Fibroblast of lung (primary cell): Measurements from ENCODE around the gene TEX38. TPM values are rescaled to one million over a fixed set of nuclear protein-coding genes. Genes with fewer than 3 reads are reported as not detected.

ENCODE experiments used
- DNase-seq, 2 donors: peaks; one replicate each; pipeline versions ENCODE4 v3.0.0 to v3.0.0-alpha.2; 2010; ENCODE audit warnings: low read depth in 2 of 2
- H2AFZ ChIP-seq: 2 replicates; pipeline ENCODE4 v1.5.1; 2012; ENCODE audit warnings: low read length, control low read depth, inconsistent platforms
- H3K27ac ChIP-seq: 2 replicates; pipeline ENCODE4 v1.5.1; 2011; ENCODE audit warnings: low read length, control low read depth; ENCODE audit not compliant: insufficient read depth
- H3K27me3 ChIP-seq: 2 replicates; pipeline ENCODE4 v1.5.1; 2011; ENCODE audit warnings: mild to moderate bottlenecking, low read length; ENCODE audit not compliant: control insufficient read depth, insufficient read depth
- H3K36me3 ChIP-seq: 2 replicates; pipeline ENCODE4 v1.5.1; 2011; ENCODE audit warnings: low read length; ENCODE audit not compliant: control insufficient read depth, insufficient read depth
- H3K4me1 ChIP-seq: 2 replicates; pipeline ENCODE4 v1.5.1; 2011; ENCODE audit warnings: low read length; ENCODE audit not compliant: control insufficient read depth, insufficient read depth; ENCODE audit errors: extremely low read depth
- H3K4me2 ChIP-seq: 2 replicates; pipeline ENCODE4 v1.5.1; 2011; ENCODE audit warnings: low read length, control low read depth; ENCODE audit not compliant: insufficient read depth; ENCODE audit errors: extremely low read depth
- H3K4me3 ChIP-seq, 4 experiments: fragments of 200-600 bp in 1 of 4; sonication (generic) in 1 of 4; replicated peaks in 1 of 4; 2 replicates each; pipeline ENCODE4 v1.5.1; 2011 to 2016; ENCODE audit warnings: low read length in 4 of 4, low read depth in 3 of 4, mild to moderate bottlenecking in 3 of 4, control low read depth in 2 of 4, inconsistent platforms in 1 of 4, mixed read lengths in 1 of 4; ENCODE audit not compliant: insufficient read depth in 1 of 4; ENCODE audit errors: control extremely low read depth in 1 of 4
- H3K79me2 ChIP-seq: 2 replicates; pipeline ENCODE4 v1.5.1; 2012; ENCODE audit warnings: mild to moderate bottlenecking, low read length, inconsistent platforms; ENCODE audit not compliant: control insufficient read depth, insufficient read depth
- H3K9ac ChIP-seq: 2 replicates; pipeline ENCODE4 v1.5.1; 2011; ENCODE audit warnings: mild to moderate bottlenecking, low read length, control low read depth; ENCODE audit not compliant: insufficient read depth
- H3K9me3 ChIP-seq: 2 replicates; pipeline ENCODE4 v1.5.1; 2012; ENCODE audit warnings: low read depth, low read length; ENCODE audit not compliant: control insufficient read depth, insufficient read depth
- H4K20me1 ChIP-seq: 2 replicates; pipeline ENCODE4 v1.5.1; 2011; ENCODE audit warnings: low read length; ENCODE audit not compliant: control insufficient read depth, insufficient read depth; ENCODE audit errors: extremely low read depth
- EZH2 ChIP-seq: IDR thresholded peaks from 2 replicates; pipeline ENCODE4 v1.5.1; 2012; ENCODE audit warnings: low read length, control low read depth, mild to moderate bottlenecking; ENCODE audit errors: missing control alignments
- polyA minus RNA-seq: library from RNA; depleted of rRNA, polyadenylated mRNA; stranded (reverse); fragments of >200 nt; gene quantifications from 2 replicates; pipeline ENCODE4 v1.2.3, GENCODE V29; 2011; ENCODE audit warnings: low replicate concordance
- polyA plus RNA-seq, 2 donors: library from polyadenylated mRNA; depleted of rRNA in 1 of 2; stranded (reverse) in 1 of 2; unstranded in 1 of 2; fragments of >200 nt; gene quantifications; 2 replicates each; pipeline ENCODE4 v1.2.1, GENCODE V29; 2011 to 2012; ENCODE audit warnings: missing spikeins in 1 of 2
- total RNA-seq: library from RNA; depleted of rRNA; stranded (reverse); fragments of >200 nt; gene quantifications from 2 replicates; pipeline ENCODE4 v1.2.1, GENCODE V29; 2014
- TF ChIP-seq, protein P1 (sequence below), 2 donors: IDR thresholded peaks in 1 of 2; conservative IDR thresholded peaks in 1 of 2; 1 replicate in 1 of 2; 2 replicates in 1 of 2; pipeline ENCODE4 v1.5.1; 2011 to 2012; ENCODE audit warnings: low read length in 2 of 2, control low read depth in 1 of 2, inconsistent platforms in 1 of 2, low read depth in 1 of 2, mild to moderate bottlenecking in 1 of 2

The TEX38 gene
- total RNA-seq (not detected in 2 replicates), polyA plus RNA-seq (not detected in 2 replicates), polyA minus RNA-seq (not detected in 2 replicates)
- not detected in 2 replicates for polyA plus RNA-seq (2012)

DNA sequence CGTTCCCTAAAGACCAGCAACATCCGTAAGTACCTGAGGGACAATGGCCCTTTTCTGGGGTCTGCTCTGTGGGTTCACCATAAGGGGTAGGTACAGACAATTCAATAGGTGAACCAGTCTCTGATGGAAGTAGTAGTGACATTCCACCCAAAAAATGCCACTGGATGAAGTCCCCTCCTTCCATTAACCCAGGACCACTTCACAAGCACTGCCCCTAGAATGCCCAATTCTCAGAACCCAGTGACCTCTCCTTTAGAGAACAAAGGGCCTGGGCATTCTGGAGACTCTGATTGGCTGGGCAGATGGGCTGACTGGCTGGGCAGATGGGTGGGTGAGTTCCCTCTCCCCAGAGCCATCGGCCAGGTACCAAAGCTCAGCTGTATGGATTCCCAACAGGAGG, at the start of gene TEX38:
Gene TEX38 (plus strand): TSS at position 301 of the 400 bp plus-strand sequence. CDS start 81 bp downstream, at position 382.
- peaks cover 6% of the 10 kb centered on the region for H3K79me2 ChIP-seq
- TF ChIP-seq, protein P1, sequence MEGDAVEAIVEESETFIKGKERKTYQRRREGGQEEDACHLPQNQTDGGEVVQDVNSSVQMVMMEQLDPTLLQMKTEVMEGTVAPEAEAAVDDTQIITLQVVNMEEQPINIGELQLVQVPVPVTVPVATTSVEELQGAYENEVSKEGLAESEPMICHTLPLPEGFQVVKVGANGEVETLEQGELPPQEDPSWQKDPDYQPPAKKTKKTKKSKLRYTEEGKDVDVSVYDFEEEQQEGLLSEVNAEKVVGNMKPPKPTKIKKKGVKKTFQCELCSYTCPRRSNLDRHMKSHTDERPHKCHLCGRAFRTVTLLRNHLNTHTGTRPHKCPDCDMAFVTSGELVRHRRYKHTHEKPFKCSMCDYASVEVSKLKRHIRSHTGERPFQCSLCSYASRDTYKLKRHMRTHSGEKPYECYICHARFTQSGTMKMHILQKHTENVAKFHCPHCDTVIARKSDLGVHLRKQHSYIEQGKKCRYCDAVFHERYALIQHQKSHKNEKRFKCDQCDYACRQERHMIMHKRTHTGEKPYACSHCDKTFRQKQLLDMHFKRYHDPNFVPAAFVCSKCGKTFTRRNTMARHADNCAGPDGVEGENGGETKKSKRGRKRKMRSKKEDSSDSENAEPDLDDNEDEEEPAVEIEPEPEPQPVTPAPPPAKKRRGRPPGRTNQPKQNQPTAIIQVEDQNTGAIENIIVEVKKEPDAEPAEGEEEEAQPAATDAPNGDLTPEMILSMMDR (conservative IDR thresholded peaks at IDR 0.05 in 1 of 2, IDR thresholded peaks at IDR 0.05 in 1 of 2; ENCODE audit: low read depth in 1 of 2, low read length in 2 of 2) = no peak
- TF ChIP-seq EZH2 = no peak
- no peaks in the 10 kb centered on the region for H3K36me3 ChIP-seq

GRCh38 chr1:46621930-46622329, 49.7 kb upstream of the TEX38 start:
- DNase-seq = no peak
- no peaks in the 10 kb centered on the region for H3K27me3 ChIP-seq
- no peak overlapping the region for H3K27ac ChIP-seq
- H3K36me3 ChIP-seq = no peaks in the 10 kb centered on the region
- H3K4me2 ChIP-seq = no peak overlapping the region
- H3K4me1 ChIP-seq = no peaks in the 10 kb centered on the region
- H3K79me2 ChIP-seq = no peaks in the 10 kb centered on the region
- H3K9ac ChIP-seq = no peak overlapping the region
- H3K9me3 ChIP-seq = no peaks in the 10 kb centered on the region
- H4K20me1 ChIP-seq = no peaks in the 10 kb centered on the region
- no peak overlapping the region for H2AFZ ChIP-seq
- TF ChIP-seq, protein P1 (conservative IDR thresholded peaks at IDR 0.05 in 1 of 2, IDR thresholded peaks at IDR 0.05 in 1 of 2; ENCODE audit: low read depth in 1 of 2, low read length in 2 of 2) = no peak
- TF ChIP-seq EZH2 = no peak
- no peak overlapping the region for H3K4me3 ChIP-seq

More for the DNA sequence above, at the start of gene TEX38:
- no peak within 1 kb of the TSS for H3K9ac ChIP-seq
- H3K27ac ChIP-seq = no peak within 1 kb of the TSS
- H3K4me2 ChIP-seq = no peak within 1 kb of the TSS
- H3K9me3 ChIP-seq = no peaks in the 10 kb centered on the region
- no peak within 1 kb of the TSS for H3K4me3 ChIP-seq
- H3K4me1 ChIP-seq = peaks cover 2% of the 10 kb centered on the region
- DNase-seq = no peak
- no peaks in the 10 kb centered on the region for H4K20me1 ChIP-seq
- H3K27me3 ChIP-seq = no peaks in the 10 kb centered on the region
- H2AFZ ChIP-seq = no peak within 1 kb of the TSS

- peak in 1 of 2 donors; percentile 56 for DNase-seq
Measured at GRCh38 chr1:46622344-46622743, 49.3 kb upstream of the TEX38 start.

More at GRCh38 chr1:46622344-46622743, 49.3 kb upstream of the TEX38 start:
- H4K20me1 ChIP-seq = no peaks in the 10 kb centered on the region
- no peaks in the 10 kb centered on the region for H3K27me3 ChIP-seq
- no peak overlapping the region for H3K9ac ChIP-seq
- H3K36me3 ChIP-seq = no peaks in the 10 kb centered on the region
- no peak overlapping the region for H2AFZ ChIP-seq
- H3K4me1 ChIP-seq = no peaks in the 10 kb centered on the region
- no peak overlapping the region for H3K4me2 ChIP-seq
- no peaks in the 10 kb centered on the region for H3K9me3 ChIP-seq
- no peak overlapping the region for H3K4me3 ChIP-seq
- TF ChIP-seq, protein P1 (conservative IDR thresholded peaks at IDR 0.05 in 1 of 2, IDR thresholded peaks at IDR 0.05 in 1 of 2; ENCODE audit: low read depth in 1 of 2, low read length in 2 of 2) = peak; percentile 65 to 67
- TF ChIP-seq EZH2 = no peak
- H3K27ac ChIP-seq = no peak overlapping the region
- H3K79me2 ChIP-seq = no peaks in the 10 kb centered on the region
